ENCODE data around the gene SERBP1.
"Not testable (repeated sequence)": the region's sequence is repeated elsewhere in the genome, so short reads cannot be mapped to it uniquely, and the experiment has no call there.

The SERBP1 gene

DNA sequence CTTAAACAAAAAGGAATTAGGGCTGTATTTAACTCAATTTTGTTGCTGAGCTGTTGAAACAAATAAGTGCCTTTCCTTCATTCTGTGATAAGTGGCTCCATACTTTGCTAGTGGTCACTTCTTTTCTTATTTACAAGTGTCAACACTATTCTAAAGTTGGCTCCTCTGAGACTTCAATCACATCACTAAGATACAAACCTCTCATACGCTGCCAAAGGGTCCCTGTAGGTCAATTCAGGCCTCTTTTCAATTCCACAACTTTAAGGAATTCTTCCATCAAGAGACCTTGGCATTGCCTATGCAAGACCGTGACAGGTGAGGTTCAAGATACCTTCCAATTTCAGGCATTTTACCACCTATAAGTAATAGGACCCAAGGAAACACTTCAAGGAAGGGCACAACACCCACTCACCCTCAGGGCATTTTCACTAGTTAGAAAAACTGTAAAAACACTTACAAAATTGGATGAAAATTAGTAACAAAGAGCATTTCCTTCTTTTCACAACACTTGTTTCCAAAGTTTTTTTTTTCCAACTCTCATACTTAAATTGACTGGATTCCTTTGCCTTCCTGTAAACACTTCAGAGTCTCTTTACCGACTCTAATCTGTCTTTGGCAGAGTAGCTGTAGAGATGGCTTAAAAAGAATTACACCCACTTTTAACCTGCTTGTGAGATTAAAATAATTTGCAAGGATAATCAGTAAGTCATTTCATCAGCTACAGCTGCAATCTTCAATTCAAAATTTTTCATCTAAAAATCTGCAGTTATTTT, 24.5 kb downstream of the SERBP1 start:
- no peak overlapping the region for H3K27ac ChIP-seq
- TF ChIP-seq, protein P1, sequence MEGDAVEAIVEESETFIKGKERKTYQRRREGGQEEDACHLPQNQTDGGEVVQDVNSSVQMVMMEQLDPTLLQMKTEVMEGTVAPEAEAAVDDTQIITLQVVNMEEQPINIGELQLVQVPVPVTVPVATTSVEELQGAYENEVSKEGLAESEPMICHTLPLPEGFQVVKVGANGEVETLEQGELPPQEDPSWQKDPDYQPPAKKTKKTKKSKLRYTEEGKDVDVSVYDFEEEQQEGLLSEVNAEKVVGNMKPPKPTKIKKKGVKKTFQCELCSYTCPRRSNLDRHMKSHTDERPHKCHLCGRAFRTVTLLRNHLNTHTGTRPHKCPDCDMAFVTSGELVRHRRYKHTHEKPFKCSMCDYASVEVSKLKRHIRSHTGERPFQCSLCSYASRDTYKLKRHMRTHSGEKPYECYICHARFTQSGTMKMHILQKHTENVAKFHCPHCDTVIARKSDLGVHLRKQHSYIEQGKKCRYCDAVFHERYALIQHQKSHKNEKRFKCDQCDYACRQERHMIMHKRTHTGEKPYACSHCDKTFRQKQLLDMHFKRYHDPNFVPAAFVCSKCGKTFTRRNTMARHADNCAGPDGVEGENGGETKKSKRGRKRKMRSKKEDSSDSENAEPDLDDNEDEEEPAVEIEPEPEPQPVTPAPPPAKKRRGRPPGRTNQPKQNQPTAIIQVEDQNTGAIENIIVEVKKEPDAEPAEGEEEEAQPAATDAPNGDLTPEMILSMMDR (conservative IDR thresholded peaks at IDR 0.05), result no peak
- no peak for TF ChIP-seq ZFX (IDR thresholded peaks at IDR 0.05)

DNA sequence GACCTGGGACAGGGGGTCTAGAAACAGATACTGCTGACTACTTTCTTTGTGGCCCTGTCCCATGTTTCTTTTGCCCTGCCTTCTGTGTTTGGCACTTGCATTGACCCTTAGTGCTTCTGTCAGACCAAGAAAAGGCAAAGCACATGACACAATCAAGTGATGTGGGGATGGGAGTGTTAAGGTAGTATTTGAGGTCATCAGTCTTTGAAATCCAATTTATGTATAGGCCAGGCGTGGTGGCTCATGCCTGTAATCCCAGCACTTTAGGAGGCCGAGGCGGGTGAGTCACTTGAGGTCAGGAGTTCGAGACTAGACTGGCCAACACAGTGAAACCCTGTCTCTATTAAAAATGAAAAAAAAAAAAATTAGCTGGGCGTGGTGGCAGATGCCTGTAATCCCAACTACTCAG, 26.0 kb downstream of the SERBP1 start:
- H3K27ac ChIP-seq, result no peak overlapping the region

DNA sequence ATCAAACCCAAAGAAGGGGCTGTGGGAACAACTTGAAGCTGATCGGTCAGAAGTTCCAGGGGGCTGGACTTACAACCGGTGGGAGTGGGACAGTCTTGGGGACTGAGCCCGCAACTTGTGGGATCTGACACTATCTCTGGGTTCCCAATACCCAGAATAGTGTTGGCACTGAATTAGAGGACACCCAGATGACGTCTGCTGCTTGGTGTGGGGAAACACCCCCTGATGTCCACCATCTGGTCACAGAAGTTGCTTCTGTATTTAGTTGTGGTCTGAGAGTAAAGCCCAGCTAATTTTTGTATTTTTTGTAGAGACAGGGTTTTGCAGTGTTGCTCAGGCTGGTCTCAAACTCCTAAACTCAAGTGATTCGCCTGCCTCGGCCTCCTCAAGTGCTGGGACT, 28.8 kb downstream of the SERBP1 start:
- H3K27ac ChIP-seq, result no peak overlapping the region
- TF ChIP-seq ZFX (IDR thresholded peaks at IDR 0.05), result no peak
- TF ChIP-seq, protein P1 (conservative IDR thresholded peaks at IDR 0.05), result no peak

More for the DNA sequence above, 26.0 kb downstream of the SERBP1 start:
- TF ChIP-seq ZFX (IDR thresholded peaks at IDR 0.05), result no peak
- TF ChIP-seq, protein P1 (conservative IDR thresholded peaks at IDR 0.05), result no peak

DNA sequence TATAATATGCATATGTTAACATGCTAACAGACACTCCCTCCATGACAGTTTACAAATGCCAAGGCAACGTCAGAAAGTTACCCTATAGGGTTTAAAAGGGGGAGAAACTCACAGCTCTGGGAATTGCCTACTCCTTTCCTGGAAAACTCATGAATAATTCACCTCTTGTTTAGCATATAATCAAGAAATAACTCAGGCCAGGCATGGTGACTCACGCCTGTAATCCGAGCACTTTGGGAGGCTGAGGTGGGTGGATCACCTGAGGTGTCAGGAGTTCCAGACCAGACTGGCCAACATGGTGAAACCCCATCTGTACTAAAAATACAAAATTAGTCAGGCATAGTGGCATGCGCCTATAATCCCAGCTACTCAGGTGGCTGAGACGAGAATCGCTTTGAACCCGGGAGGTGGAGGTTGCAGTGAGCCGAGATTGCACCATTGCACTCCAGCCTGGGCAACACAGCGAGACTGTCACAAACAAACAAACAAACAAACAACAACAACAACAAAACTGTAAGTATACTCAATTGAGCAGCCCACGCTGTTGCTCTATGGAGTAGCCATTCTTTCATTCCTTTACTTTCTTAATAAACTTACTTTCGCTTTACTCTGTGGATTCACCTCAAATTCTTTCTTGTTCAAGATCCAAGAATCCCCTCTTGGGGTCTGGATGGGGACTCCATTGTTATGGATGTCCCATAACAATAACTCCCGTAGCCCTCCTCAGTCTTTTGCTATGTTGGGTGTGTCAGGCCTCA, 30.0 kb downstream of the SERBP1 start:
- not testable (repeated sequence) for H3K27ac ChIP-seq

DNA sequence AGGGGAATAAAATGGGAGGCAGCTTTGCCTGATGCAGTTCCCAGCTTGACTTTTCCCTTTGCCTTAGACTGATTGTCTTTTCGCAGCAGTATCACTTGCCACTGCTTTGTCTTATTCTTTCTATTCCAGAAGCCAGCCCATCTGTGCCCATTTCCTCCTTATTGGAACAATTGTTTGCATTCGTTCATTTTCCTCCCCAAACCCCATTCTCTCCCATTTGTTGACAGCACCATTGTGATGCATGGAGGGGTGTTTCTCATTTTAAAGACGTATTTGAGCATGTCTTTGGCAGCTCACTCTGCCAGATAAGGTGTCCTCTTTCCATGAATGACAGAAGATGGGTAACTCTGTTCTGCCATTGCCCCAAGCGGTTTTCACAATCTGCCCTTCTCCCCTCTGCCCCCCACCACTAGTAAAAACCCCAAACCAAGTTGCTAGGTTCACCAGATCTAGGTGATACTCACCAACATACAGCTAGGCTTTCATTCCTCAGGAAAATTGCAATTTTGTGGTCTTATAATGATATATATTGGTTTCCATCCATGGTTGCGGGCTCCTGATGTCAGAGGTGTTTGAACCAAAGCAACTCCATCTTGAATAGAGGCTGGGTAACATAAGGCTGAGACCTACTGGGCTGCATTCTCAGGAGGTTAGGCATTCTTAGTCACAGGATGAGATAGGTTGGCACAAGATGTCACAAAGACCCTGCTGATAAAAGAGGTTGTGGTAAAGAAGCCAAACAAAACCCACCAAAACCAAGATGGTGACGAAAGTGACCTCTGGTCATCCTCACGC, 30.8 kb downstream of the SERBP1 start:
- no peak overlapping the region for H3K27ac ChIP-seq
- no peak for TF ChIP-seq ZFX (IDR thresholded peaks at IDR 0.05)
- TF ChIP-seq, protein P1 (conservative IDR thresholded peaks at IDR 0.05), result no peak

DNA sequence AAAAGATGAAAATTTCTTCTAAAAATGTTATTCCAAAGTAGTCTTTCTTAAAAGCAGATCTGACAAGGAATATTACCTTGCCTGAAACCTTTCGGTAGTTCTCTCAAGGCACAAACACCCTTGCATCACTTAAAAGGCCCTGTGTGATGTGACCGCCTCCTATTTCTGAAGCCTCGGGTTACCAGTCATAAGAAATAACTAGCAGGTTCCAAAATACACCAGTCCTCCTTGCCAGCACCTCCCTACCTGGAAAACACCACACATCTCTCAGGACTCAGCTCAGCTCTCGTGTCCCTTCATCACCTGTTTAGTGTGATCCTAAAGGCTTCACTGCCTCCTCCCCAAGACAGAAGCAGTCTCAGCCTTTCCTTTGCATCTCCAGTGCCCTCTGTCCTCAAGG, 35.7 kb downstream of the SERBP1 start:
- no peak overlapping the region for H3K27ac ChIP-seq
- TF ChIP-seq, protein P1 (conservative IDR thresholded peaks at IDR 0.05), result no peak
- no peak for TF ChIP-seq ZFX (IDR thresholded peaks at IDR 0.05)

DNA sequence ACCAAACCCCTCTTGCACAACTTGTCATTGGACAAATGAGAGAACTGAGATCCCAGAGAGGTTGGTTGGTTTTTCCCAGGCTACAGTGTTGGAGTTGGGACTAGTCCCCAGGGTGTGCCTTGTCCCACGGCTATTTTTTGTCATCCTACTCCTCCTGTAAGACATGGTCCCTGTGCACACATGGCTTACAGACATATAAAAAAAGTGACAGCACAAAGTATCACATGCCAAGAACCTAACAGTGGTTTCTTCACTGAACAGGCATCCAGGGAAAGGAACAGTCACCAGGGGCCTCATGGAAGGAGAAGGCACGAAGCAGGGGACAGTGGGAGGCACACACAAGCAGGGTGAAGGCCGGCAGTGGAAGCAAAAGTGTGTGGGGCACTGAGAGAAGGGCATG, 36.5 kb downstream of the SERBP1 start:
- no peak overlapping the region for H3K27ac ChIP-seq
- TF ChIP-seq, protein P1 (conservative IDR thresholded peaks at IDR 0.05), result no peak
- no peak for TF ChIP-seq ZFX (IDR thresholded peaks at IDR 0.05)
